Astrocyte (in vitro differentiated cells and primary cell): Measurements from ENCODE around the gene CTSW. TPM values are rescaled to one million over a fixed set of nuclear protein-coding genes. Genes with fewer than 3 reads are reported as not detected.
"Not testable (repeated sequence)": the region's sequence is repeated elsewhere in the genome, so short reads cannot be mapped to it uniquely, and the experiment has no call there.

Experiments used
- DNase-seq: peaks from one replicate; pipeline ENCODE4 v3.0.0-alpha.2; 2010; ENCODE audit warnings: low read depth
- FAIRE-seq: peaks from 2 replicates; lab custom pipeline; 2011; peaks lifted over from hg19 to GRCh38; lab: Jason Lieb, UNC
- H2AFZ ChIP-seq: 2 replicates; pipeline ENCODE4 v1.6.0; 2012; ENCODE audit warnings: low read depth, low read length, inconsistent platforms
- H3K27ac ChIP-seq: 2 replicates; pipeline ENCODE4 v1.5.1; 2011; ENCODE audit warnings: low read depth, low read length, inconsistent platforms
- H3K27me3 ChIP-seq: 2 replicates; pipeline ENCODE4 v1.6.0; 2011; ENCODE audit warnings: low read length, inconsistent platforms; ENCODE audit not compliant: insufficient read depth
- H3K36me3 ChIP-seq: 2 replicates; pipeline ENCODE4 v1.5.1; 2011; ENCODE audit warnings: low read length, inconsistent platforms; ENCODE audit not compliant: insufficient read depth
- H3K4me1 ChIP-seq: 2 replicates; pipeline ENCODE4 v1.5.1; 2011; ENCODE audit warnings: low read length, inconsistent platforms; ENCODE audit not compliant: insufficient read depth
- H3K4me2 ChIP-seq: 2 replicates; pipeline ENCODE4 v1.6.0; 2012; ENCODE audit warnings: low read length, inconsistent platforms
- H3K4me3 ChIP-seq: 2 replicates; pipeline ENCODE4 v1.5.1; 2011; ENCODE audit warnings: low read depth, mild to moderate bottlenecking, low read length, inconsistent platforms; ENCODE audit not compliant: insufficient read depth
- H3K79me2 ChIP-seq: 2 replicates; pipeline ENCODE4 v1.6.0; 2012; ENCODE audit warnings: mild to moderate bottlenecking, low read length, inconsistent platforms; ENCODE audit not compliant: insufficient read depth
- H3K9ac ChIP-seq: 2 replicates; pipeline ENCODE4 v1.6.0; 2012; ENCODE audit warnings: mild to moderate bottlenecking, low read length, inconsistent platforms
- H3K9me3 ChIP-seq: 2 replicates; pipeline ENCODE4 v1.5.1; 2012; ENCODE audit warnings: low read depth, mild to moderate bottlenecking, low read length, inconsistent platforms; ENCODE audit not compliant: insufficient read depth
- H4K20me1 ChIP-seq: 2 replicates; pipeline ENCODE4 v1.6.0; 2012; ENCODE audit warnings: low read length, inconsistent platforms; ENCODE audit not compliant: insufficient read depth
- H3K27ac Mint-ChIP-seq: one replicate; pipeline ENCODE4 v1.8.0; 2021; ENCODE audit warnings: mild to moderate bottlenecking, mixed read lengths; ENCODE audit not compliant: unreplicated experiment
- H3K27me3 Mint-ChIP-seq: one replicate; pipeline ENCODE4 v1.8.0; 2021; ENCODE audit warnings: low read depth, mixed read lengths; ENCODE audit not compliant: unreplicated experiment
- H3K36me3 Mint-ChIP-seq: one replicate; pipeline ENCODE4 v1.8.0; 2021; ENCODE audit warnings: low read depth, mixed read lengths; ENCODE audit not compliant: unreplicated experiment
- H3K4me1 Mint-ChIP-seq: one replicate; pipeline ENCODE4 v1.8.0; 2021; ENCODE audit warnings: low read depth, mixed read lengths; ENCODE audit not compliant: unreplicated experiment
- H3K4me3 Mint-ChIP-seq: one replicate; pipeline ENCODE4 v1.8.0; 2021; ENCODE audit warnings: mild to moderate bottlenecking, moderate library complexity, mixed read lengths; ENCODE audit not compliant: unreplicated experiment
- H3K9me3 Mint-ChIP-seq: one replicate; pipeline ENCODE4 v1.8.0; 2021; ENCODE audit warnings: mild to moderate bottlenecking, mixed read lengths; ENCODE audit not compliant: unreplicated experiment
- CTCF ChIP-seq: IDR thresholded peaks from 2 replicates; pipeline ENCODE4 v1.5.1; 2011; ENCODE audit warnings: low read depth, mild to moderate bottlenecking, inconsistent platforms, low read length, moderate library complexity; ENCODE audit not compliant: insufficient read depth
- EZH2 ChIP-seq: IDR thresholded peaks from 2 replicates; pipeline ENCODE4 v1.6.1; 2012; ENCODE audit warnings: mild to moderate bottlenecking, low read length, inconsistent platforms; ENCODE audit not compliant: insufficient read depth
- total RNA-seq: library from RNA; stranded (reverse); gene quantifications from 2 replicates; pipeline ENCODE4 v1.2.1, GENCODE V29; 2021

CTSW gene
- total RNA-seq, 1 donor from 2014 or later, result not detected

- Histone ChIP-seq H3K4me2 (no peak overlapping the region), H4K20me1 (no peaks in the 10 kb centered on the region), H3K9me3 (no peaks in the 10 kb centered on the region), H3K9ac (no peak overlapping the region), H2AFZ (no peak overlapping the region), H3K27ac (no peak overlapping the region), H3K36me3 (no peaks in the 10 kb centered on the region), H3K4me3 (no peak overlapping the region), H3K4me1 (no peaks in the 10 kb centered on the region), H3K79me2 (no peaks in the 10 kb centered on the region), H3K27me3 (no peaks in the 10 kb centered on the region)
- H3K36me3 Mint-ChIP-seq, result peaks cover 3% of the 10 kb centered on the region
- no peaks in the 10 kb centered on the region for H3K4me1 Mint-ChIP-seq
- H3K9me3 Mint-ChIP-seq, result no peaks in the 10 kb centered on the region
- FAIRE-seq, result no peak
- H3K27me3 Mint-ChIP-seq, result peaks cover 4% of the 10 kb centered on the region
- no peak for TF ChIP-seq CTCF
- no peak for TF ChIP-seq EZH2
- no peak overlapping the region for H3K27ac Mint-ChIP-seq
- DNase-seq, result no peak
- no peak overlapping the region for H3K4me3 Mint-ChIP-seq
Observed at GRCh38 chr11:65844231-65844872, 35.3 kb upstream of the CTSW start.

- Histone ChIP-seq H3K36me3 (peaks cover 3% of the 10 kb centered on the region), H3K79me2 (no peaks in the 10 kb centered on the region), H3K4me1 (no peaks in the 10 kb centered on the region), H3K4me2 (no peak overlapping the region), H2AFZ (no peak overlapping the region), H3K27ac (no peak overlapping the region), H3K4me3 (no peak overlapping the region), H4K20me1 (peaks cover 23% of the 10 kb centered on the region), H3K27me3 (no peaks in the 10 kb centered on the region), H3K9me3 (no peaks in the 10 kb centered on the region), H3K9ac (no peak overlapping the region)
- DNase-seq (no peak), FAIRE-seq (no peak)
- Mint-ChIP-seq H3K9me3 (no peaks in the 10 kb centered on the region), H3K4me1 (peaks cover 12% of the 10 kb centered on the region), H3K4me3 (no peak overlapping the region), H3K27ac (no peak overlapping the region), H3K36me3 (peaks cover 16% of the 10 kb centered on the region), H3K27me3 (peaks cover 4% of the 10 kb centered on the region)
- TF ChIP-seq EZH2, result no peak
- no peak for TF ChIP-seq CTCF
Observed at GRCh38 chr11:65847746-65848145, 31.9 kb upstream of the CTSW start.

GRCh38 chr11:65848693-65849092, 30.9 kb upstream of the CTSW start:
- not testable (repeated sequence) for H3K4me1 ChIP-seq, FAIRE-seq, H3K27me3 ChIP-seq, DNase-seq, H3K27ac ChIP-seq, H3K27ac Mint-ChIP-seq, H3K9me3 ChIP-seq, H3K9me3 Mint-ChIP-seq, H3K4me3 ChIP-seq, H3K9ac ChIP-seq, H3K79me2 ChIP-seq, H3K27me3 Mint-ChIP-seq, H2AFZ ChIP-seq, H3K4me2 ChIP-seq, H3K4me3 Mint-ChIP-seq
- peaks cover 18% of the 10 kb centered on the region for H3K4me1 Mint-ChIP-seq
- Histone ChIP-seq H3K36me3 (peaks cover 11% of the 10 kb centered on the region), H4K20me1 (peaks cover 32% of the 10 kb centered on the region)
- peaks cover 20% of the 10 kb centered on the region for H3K36me3 Mint-ChIP-seq
